HEK293 (cell line): ENCODE measurements around the gene MICAL3.

Experiments used
- BCL11B ChIP-seq: fragments of 450-650 bp; formaldehyde crosslinking; IDR thresholded peaks from 2 replicates; pipeline ENCODE4 v1.5.1; 2016; ENCODE audit warnings: low read depth, missing biosample characterization, missing genetic modification characterization
- GFI1B ChIP-seq: fragments of 450-650 bp; formaldehyde crosslinking; IDR thresholded peaks from 2 replicates; pipeline ENCODE4 v1.5.1; 2016; ENCODE audit warnings: missing biosample characterization, missing genetic modification characterization
- GLIS2 ChIP-seq: fragments of 450-650 bp; formaldehyde crosslinking; IDR thresholded peaks from 2 replicates; pipeline ENCODE4 v1.5.1; 2016; ENCODE audit warnings: missing biosample characterization, missing genetic modification characterization
- KLF9 ChIP-seq: fragments of 450-650 bp; formaldehyde crosslinking; IDR thresholded peaks from 2 replicates; pipeline ENCODE4 v1.5.1; 2016; ENCODE audit warnings: missing biosample characterization, missing genetic modification characterization, low read depth
- ZBTB20 ChIP-seq: fragments of 450-650 bp; formaldehyde crosslinking; IDR thresholded peaks from 2 replicates; pipeline ENCODE4 v1.5.1; 2016; ENCODE audit warnings: missing biosample characterization, missing genetic modification characterization
- ZBTB48 ChIP-seq: fragments of 450-650 bp; formaldehyde crosslinking; IDR thresholded peaks from 2 replicates; pipeline ENCODE4 v1.5.1; 2016; ENCODE audit warnings: missing biosample characterization, missing genetic modification characterization
- ZBTB8A ChIP-seq: fragments of 450-650 bp; formaldehyde crosslinking; IDR thresholded peaks from 2 replicates; pipeline ENCODE4 v1.5.1; 2016; ENCODE audit warnings: missing biosample characterization, missing genetic modification characterization
- ZEB2 ChIP-seq: fragments of 450-650 bp; formaldehyde crosslinking; IDR thresholded peaks from 2 replicates; pipeline ENCODE4 v1.5.1; 2016; ENCODE audit warnings: missing biosample characterization, missing genetic modification characterization
- ZFP69B ChIP-seq: fragments of 450-650 bp; formaldehyde crosslinking; IDR thresholded peaks from 2 replicates; pipeline ENCODE4 v1.5.1; 2016; ENCODE audit warnings: missing biosample characterization, missing genetic modification characterization
- ZNF146 ChIP-seq: fragments of 450-650 bp; formaldehyde crosslinking; IDR thresholded peaks from 2 replicates; pipeline ENCODE4 v1.5.1; 2016; ENCODE audit warnings: missing biosample characterization, missing genetic modification characterization
- ZNF341 ChIP-seq: fragments of 450-650 bp; formaldehyde crosslinking; IDR thresholded peaks from 2 replicates; pipeline ENCODE4; 2016; ENCODE audit warnings: low read depth, missing biosample characterization, missing genetic modification characterization
- ZNF391 ChIP-seq: fragments of 450-650 bp; formaldehyde crosslinking; IDR thresholded peaks from 2 replicates; pipeline ENCODE4 v1.5.1; 2016; ENCODE audit warnings: low read depth, missing biosample characterization, missing genetic modification characterization, borderline replicate concordance
- ZNF561 ChIP-seq: fragments of 450-650 bp; IDR thresholded peaks from 2 replicates; pipeline ENCODE4 v1.5.1; 2018; ENCODE audit warnings: missing biosample characterization, missing genetic modification characterization, borderline replicate concordance
- ZNF76 ChIP-seq: fragments of 450-650 bp; formaldehyde crosslinking; IDR thresholded peaks from 2 replicates; pipeline ENCODE4; 2016; ENCODE audit warnings: low read depth, missing biosample characterization, missing genetic modification characterization, borderline replicate concordance
- ZNF777 ChIP-seq: fragments of 450-650 bp; formaldehyde crosslinking; IDR thresholded peaks from 2 replicates; pipeline ENCODE4 v1.5.1; 2017; ENCODE audit warnings: missing biosample characterization, missing genetic modification characterization, borderline replicate concordance
- ZSCAN30 ChIP-seq: fragments of 450-650 bp; IDR thresholded peaks from 2 replicates; pipeline ENCODE4 v1.5.1; 2018; ENCODE audit warnings: missing biosample characterization, mild to moderate bottlenecking, missing genetic modification characterization, moderate library complexity
- ZXDB ChIP-seq: fragments of 450-650 bp; formaldehyde crosslinking; IDR thresholded peaks from 2 replicates; pipeline ENCODE4 v1.5.1; 2016; ENCODE audit warnings: missing biosample characterization, missing genetic modification characterization
- TF ChIP-seq, protein P1 (sequence below): fragments of 450-650 bp; formaldehyde crosslinking; IDR thresholded peaks from 2 replicates; pipeline ENCODE4 v1.5.1; 2017; ENCODE audit warnings: missing biosample characterization, missing genetic modification characterization
- TF ChIP-seq, protein P2 (sequence below): fragments of 450-650 bp; IDR thresholded peaks from 2 replicates; pipeline ENCODE4 v1.5.1; 2018; ENCODE audit warnings: missing biosample characterization, mild to moderate bottlenecking, missing genetic modification characterization
- TF ChIP-seq, protein P3 (sequence below): fragments of 450-650 bp; formaldehyde crosslinking; IDR thresholded peaks from 2 replicates; pipeline ENCODE4; 2016; ENCODE audit warnings: missing biosample characterization, missing genetic modification characterization
- TF ChIP-seq, protein P4 (sequence below): fragments of 450-650 bp; formaldehyde crosslinking; IDR thresholded peaks from 2 replicates; pipeline ENCODE4 v1.5.1; 2016; ENCODE audit warnings: missing biosample characterization, missing genetic modification characterization
- TF ChIP-seq, protein P5 (sequence below): fragments of 450-650 bp; formaldehyde crosslinking; IDR thresholded peaks from 2 replicates; pipeline ENCODE4 v1.5.1; 2016; ENCODE audit warnings: missing biosample characterization, missing genetic modification characterization
- TF ChIP-seq, protein P6 (sequence below): fragments of 450-650 bp; formaldehyde crosslinking; optimal IDR thresholded peaks from 2 replicates; pipeline ENCODE3; 2016; ENCODE audit warnings: missing biosample characterization, mild to moderate bottlenecking, missing genetic modification characterization

MICAL3 gene

DNA sequence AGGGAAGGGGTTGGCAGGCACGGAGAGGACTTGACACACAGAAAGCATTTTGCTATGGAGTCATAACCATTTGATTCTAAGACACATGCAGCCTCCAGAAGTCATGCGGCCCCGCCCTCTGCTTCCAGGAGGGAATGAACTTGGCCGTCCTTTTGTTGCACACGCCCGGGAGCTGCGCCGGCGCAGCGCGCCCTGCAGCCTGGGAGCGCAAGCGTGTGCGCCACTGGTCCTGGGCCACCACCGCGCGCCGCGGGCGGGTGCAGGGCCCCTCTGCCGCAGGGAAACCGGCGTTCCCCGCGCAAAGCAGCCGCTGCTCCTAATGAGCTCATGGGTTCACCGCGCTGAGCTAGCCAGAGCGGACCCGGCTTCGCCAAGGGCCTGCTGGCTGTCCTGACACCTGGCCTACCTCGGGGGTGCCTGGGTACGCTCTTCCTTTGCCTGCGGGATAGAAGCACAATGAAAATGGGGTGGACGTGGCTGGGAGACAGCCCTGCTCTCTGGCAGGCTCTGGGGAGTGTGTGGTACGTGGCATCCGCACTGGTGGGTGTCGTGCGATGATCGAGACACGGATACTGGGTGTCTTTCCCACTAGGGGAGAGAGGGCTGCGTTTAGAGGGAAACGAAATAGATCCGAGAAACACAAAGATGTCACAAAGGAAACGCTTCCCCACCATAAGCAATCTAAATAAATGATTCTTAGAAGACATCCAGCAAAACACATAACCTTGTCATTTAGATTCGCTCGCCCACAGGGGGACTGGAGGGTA lies 669 bp downstream of the MICAL3 start (continued):
- TF ChIP-seq ZNF777 (peak; percentile 68; the same call in 1 of the 2 replicates), ZBTB20 (tag by site-specific recombination) (peak; percentile 95), ZFP69B (tag by site-specific recombination) (0 out of 2 replicates have a peak, but pooled peaks have one; percentile 20), ZSCAN30 (no peak; the same call in 1 of the 2 replicates), ZEB2 (tag by site-specific recombination) (peak; percentile 62; the same call in 1 of the 2 replicates), GLIS2 (peak; percentile 32), BCL11B (tag by site-specific recombination) (no peak), KLF9 (tag by site-specific recombination) (peak; percentile 49; the same call in 1 of the 2 replicates), ZNF391 (tag by site-specific recombination) (peak; percentile 16; the same call in 1 of the 2 replicates), GFI1B (tag by site-specific recombination) (no peak), ZXDB (tag by site-specific recombination) (peak; percentile 49; the same call in 1 of the 2 replicates), ZNF76 (tag by site-specific recombination) (peak; percentile 75; the same call in 1 of the 2 replicates), ZBTB8A (tag by site-specific recombination) (peak; percentile 70), ZNF146 (tag by site-specific recombination) (no peak), ZBTB48 (tag by site-specific recombination) (peak; percentile 45; the same call in 1 of the 2 replicates), ZNF561 (tag by site-specific recombination) (0 out of 2 replicates have a peak, but pooled peaks have one; percentile 17), ZNF341 (peak; percentile 88)
- TF ChIP-seq, protein P1, sequence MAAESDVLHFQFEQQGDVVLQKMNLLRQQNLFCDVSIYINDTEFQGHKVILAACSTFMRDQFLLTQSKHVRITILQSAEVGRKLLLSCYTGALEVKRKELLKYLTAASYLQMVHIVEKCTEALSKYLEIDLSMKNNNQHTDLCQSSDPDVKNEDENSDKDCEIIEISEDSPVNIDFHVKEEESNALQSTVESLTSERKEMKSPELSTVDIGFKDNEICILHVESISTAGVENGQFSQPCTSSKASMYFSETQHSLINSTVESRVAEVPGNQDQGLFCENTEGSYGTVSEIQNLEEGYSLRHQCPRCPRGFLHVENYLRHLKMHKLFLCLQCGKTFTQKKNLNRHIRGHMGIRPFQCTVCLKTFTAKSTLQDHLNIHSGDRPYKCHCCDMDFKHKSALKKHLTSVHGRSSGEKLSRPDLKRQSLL (tag by site-specific recombination) = no peak
- TF ChIP-seq, protein P2, sequence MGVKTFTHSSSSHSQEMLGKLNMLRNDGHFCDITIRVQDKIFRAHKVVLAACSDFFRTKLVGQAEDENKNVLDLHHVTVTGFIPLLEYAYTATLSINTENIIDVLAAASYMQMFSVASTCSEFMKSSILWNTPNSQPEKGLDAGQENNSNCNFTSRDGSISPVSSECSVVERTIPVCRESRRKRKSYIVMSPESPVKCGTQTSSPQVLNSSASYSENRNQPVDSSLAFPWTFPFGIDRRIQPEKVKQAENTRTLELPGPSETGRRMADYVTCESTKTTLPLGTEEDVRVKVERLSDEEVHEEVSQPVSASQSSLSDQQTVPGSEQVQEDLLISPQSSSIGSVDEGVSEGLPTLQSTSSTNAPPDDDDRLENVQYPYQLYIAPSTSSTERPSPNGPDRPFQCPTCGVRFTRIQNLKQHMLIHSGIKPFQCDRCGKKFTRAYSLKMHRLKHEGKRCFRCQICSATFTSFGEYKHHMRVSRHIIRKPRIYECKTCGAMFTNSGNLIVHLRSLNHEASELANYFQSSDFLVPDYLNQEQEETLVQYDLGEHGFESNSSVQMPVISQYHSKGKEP (tag by site-specific recombination) = peak; percentile 92
- TF ChIP-seq, protein P3, sequence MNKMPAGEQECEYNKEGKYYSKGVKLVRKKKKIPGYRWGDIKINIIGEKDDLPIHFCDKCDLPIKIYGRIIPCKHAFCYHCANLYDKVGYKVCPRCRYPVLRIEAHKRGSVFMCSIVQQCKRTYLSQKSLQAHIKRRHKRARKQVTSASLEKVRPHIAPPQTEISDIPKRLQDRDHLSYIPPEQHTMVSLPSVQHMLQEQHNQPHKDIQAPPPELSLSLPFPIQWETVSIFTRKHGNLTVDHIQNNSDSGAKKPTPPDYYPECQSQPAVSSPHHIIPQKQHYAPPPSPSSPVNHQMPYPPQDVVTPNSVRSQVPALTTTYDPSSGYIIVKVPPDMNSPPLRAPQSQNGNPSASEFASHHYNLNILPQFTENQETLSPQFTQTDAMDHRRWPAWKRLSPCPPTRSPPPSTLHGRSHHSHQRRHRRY (tag by site-specific recombination) = no peak
- TF ChIP-seq, protein P4, sequence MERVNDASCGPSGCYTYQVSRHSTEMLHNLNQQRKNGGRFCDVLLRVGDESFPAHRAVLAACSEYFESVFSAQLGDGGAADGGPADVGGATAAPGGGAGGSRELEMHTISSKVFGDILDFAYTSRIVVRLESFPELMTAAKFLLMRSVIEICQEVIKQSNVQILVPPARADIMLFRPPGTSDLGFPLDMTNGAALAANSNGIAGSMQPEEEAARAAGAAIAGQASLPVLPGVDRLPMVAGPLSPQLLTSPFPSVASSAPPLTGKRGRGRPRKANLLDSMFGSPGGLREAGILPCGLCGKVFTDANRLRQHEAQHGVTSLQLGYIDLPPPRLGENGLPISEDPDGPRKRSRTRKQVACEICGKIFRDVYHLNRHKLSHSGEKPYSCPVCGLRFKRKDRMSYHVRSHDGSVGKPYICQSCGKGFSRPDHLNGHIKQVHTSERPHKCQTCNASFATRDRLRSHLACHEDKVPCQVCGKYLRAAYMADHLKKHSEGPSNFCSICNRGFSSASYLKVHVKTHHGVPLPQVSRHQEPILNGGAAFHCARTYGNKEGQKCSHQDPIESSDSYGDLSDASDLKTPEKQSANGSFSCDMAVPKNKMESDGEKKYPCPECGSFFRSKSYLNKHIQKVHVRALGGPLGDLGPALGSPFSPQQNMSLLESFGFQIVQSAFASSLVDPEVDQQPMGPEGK = peak; percentile 71
- TF ChIP-seq, protein P5, sequence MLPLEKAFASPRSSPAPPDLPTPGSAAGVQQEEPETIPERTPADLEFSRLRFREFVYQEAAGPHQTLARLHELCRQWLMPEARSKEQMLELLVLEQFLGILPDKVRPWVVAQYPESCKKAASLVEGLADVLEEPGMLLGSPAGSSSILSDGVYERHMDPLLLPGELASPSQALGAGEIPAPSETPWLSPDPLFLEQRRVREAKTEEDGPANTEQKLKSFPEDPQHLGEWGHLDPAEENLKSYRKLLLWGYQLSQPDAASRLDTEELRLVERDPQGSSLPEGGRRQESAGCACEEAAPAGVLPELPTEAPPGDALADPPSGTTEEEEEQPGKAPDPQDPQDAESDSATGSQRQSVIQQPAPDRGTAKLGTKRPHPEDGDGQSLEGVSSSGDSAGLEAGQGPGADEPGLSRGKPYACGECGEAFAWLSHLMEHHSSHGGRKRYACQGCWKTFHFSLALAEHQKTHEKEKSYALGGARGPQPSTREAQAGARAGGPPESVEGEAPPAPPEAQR (tag by site-specific recombination) = no peak
- TF ChIP-seq, protein P6, sequence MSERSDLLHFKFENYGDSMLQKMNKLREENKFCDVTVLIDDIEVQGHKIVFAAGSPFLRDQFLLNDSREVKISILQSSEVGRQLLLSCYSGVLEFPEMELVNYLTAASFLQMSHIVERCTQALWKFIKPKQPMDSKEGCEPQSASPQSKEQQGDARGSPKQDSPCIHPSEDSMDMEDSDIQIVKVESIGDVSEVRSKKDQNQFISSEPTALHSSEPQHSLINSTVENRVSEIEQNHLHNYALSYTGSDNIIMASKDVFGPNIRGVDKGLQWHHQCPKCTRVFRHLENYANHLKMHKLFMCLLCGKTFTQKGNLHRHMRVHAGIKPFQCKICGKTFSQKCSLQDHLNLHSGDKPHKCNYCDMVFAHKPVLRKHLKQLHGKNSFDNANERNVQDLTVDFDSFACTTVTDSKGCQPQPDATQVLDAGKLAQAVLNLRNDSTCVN (tag by site-specific recombination) = peak; percentile 94
